ENCODE measurements around the gene IL19. TPM values are rescaled to one million over a fixed set of nuclear protein-coding genes. Genes with fewer than 3 reads are reported as not detected.

The IL19 gene, protein sequence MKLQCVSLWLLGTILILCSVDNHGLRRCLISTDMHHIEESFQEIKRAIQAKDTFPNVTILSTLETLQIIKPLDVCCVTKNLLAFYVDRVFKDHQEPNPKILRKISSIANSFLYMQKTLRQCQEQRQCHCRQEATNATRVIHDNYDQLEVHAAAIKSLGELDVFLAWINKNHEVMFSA
- not detected in 2 replicates for total RNA-seq
- polyA plus RNA-seq, result not detected in 2 replicates
- not detected in 2 replicates for polyA plus RNA-seq (2011; cell fraction: cytosol; rRNA removed)
- not detected in 2 replicates for polyA plus RNA-seq (2011; cell fraction: nucleus; rRNA removed)
- polyA plus RNA-seq (2012), result not detected in 2 replicates
- not detected in 2 replicates for polyA minus RNA-seq
- polyA minus RNA-seq (2011; cell fraction: cytosol; rRNA and poly(A)+ RNA removed), result not detected
- polyA minus RNA-seq (2011; cell fraction: nucleus; rRNA and poly(A)+ RNA removed), result not detected in 2 replicates
- percentile 2 among the genes with signal in this experiment for Bru-seq, nascent RNA
- BruChase-seq, experiment 1, labeled RNA remaining after a 6-hour chase, result percentile 8 among the genes with signal in this experiment
- percentile 5 among the genes with signal in this experiment for BruChase-seq, experiment 2, labeled RNA remaining after a 2-hour chase
- long read RNA-seq, result 0 reads

DNA sequence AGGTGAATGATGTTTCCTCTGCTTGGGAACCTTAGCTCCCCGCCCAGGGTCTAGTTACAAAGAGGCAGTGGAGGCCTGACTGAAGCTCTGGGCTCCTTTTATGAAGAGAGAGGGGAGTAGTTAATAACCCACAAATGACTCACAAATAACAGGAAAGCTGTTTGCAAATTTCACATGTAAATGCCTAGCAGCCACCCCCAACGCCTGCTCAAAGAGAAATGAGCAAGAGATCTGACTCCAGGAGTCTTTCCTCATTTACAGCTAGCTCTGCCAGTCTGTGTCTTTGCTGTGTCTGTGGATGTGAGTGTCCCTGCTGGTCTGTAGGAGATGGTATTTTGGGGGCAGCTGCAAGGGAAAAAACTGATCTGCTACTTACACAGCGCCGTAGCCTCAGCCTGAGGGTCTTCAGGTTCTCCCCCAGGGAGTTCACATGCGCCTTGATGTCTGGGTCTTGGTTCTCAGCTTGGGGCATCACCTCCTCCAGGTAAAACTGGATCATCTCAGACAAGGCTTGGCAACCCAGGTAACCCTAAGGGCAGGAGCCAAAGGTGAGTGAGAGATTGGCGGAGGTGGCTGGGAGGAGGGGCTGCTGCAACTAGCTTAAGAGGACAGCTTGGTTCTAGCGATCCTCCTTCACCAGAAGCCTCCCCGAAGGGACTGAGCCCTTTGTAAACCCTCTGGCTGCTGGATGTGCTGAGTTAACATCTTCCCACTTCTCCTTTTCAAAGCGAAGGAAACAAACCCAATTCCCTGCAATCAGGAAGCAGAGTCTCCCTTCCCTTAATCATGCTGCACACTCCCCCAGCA is at the start of gene IL19:
Gene IL19, plus strand, starts transcription at position 243 of the 807 bp plus-strand sequence. CDS start 65,890 bp downstream, outside the sequence.
- H3K4me2 ChIP-seq (ENCODE audit: insufficient read depth, low read length), result no peak within 1 kb of the TSS
- H2AFZ ChIP-seq (ENCODE audit: low read depth, low read length), result no peak within 1 kb of the TSS
- H3K36me3 ChIP-seq (ENCODE audit: control insufficient read depth in 2 of 2, extremely low read depth in 1 of 2, insufficient read depth in 2 of 2, low read length in 2 of 2), result no peaks in the 10 kb centered on the region
- intact Hi-C loops (cut with micrococcal nuclease) (no loop called here), dilution Hi-C loops (cut with MboI; ENCODE audit: extremely low pct_ligation_motif_present, low sequenced_read_pairs) (no loop called here)
- no peaks in the 10 kb centered on the region for H3K79me2 ChIP-seq (ENCODE audit: control insufficient read depth, insufficient read depth, low read length)
- H3K9ac ChIP-seq (replicated peaks; ENCODE audit: extremely low read depth, insufficient read depth, low read length), result no peak within 1 kb of the TSS
- FAIRE-seq (no peak), DNase-seq (ENCODE audit: low read depth, low spot score) (no peak)
- no peaks in the 10 kb centered on the region for H3K4me1 ChIP-seq (ENCODE audit: control insufficient read depth, extremely low read depth, insufficient read depth, low read length)
- no peaks in the 10 kb centered on the region for H3K9me1 ChIP-seq (replicated peaks; ENCODE audit: control insufficient read depth, extremely low read depth, insufficient read depth, low read length)
- ChIA-PET POLR2A (no interaction called here), CTCF (no interaction called here)
- no peak within 1 kb of the TSS for H3K4me3 ChIP-seq (replicated peaks in 1 of 3; ENCODE audit: insufficient read depth in 1 of 3, low read depth in 1 of 3, low read length in 3 of 3)
- BruUV-seq (replicated peaks), result no TSS peak
- no peak within 1 kb of the TSS for H3K27ac ChIP-seq (ENCODE audit: insufficient read depth, low read depth, low read length)
- peaks cover 12 to 21% of the 10 kb centered on the region in 2 experiments for H3K27me3 ChIP-seq (ENCODE audit: control insufficient read depth in 2 of 2, insufficient read depth in 2 of 2, low read length in 2 of 2)
- H3K9me3 ChIP-seq (replicated peaks; ENCODE audit: control insufficient read depth, insufficient read depth, low read length), result no peaks in the 10 kb centered on the region
- TF ChIP-seq FOS (IDR thresholded peaks at IDR 0.05; ENCODE audit: borderline replicate concordance, insufficient read depth, low read length) (no peak), POLR2A (IDR thresholded peaks at IDR 0.05; ENCODE audit: low read depth, low read length) (no peak), POLR2AphosphoS5 (IDR thresholded peaks at IDR 0.05; ENCODE audit: insufficient read depth, low read depth, low read length) (no peak), GATA2 (IDR thresholded peaks at IDR 0.05; ENCODE audit: insufficient read depth, insufficient read length, low read depth, low read length) (no peak), JUN (IDR thresholded peaks at IDR 0.05; ENCODE audit: borderline replicate concordance, insufficient read depth, insufficient read length, low read depth) (no peak), EZH2 (IDR thresholded peaks at IDR 0.05; ENCODE audit: borderline replicate concordance, low read depth, low read length, severe bottlenecking) (no peak), MYC (IDR thresholded peaks at IDR 0.05; ENCODE audit: low read depth, low read length) (no peak)
- TF ChIP-seq, protein P1, sequence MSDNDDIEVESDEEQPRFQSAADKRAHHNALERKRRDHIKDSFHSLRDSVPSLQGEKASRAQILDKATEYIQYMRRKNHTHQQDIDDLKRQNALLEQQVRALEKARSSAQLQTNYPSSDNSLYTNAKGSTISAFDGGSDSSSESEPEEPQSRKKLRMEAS (IDR thresholded peaks at IDR 0.05; ENCODE audit: insufficient read depth, insufficient read length), result no peak
- TF ChIP-seq, protein P2, sequence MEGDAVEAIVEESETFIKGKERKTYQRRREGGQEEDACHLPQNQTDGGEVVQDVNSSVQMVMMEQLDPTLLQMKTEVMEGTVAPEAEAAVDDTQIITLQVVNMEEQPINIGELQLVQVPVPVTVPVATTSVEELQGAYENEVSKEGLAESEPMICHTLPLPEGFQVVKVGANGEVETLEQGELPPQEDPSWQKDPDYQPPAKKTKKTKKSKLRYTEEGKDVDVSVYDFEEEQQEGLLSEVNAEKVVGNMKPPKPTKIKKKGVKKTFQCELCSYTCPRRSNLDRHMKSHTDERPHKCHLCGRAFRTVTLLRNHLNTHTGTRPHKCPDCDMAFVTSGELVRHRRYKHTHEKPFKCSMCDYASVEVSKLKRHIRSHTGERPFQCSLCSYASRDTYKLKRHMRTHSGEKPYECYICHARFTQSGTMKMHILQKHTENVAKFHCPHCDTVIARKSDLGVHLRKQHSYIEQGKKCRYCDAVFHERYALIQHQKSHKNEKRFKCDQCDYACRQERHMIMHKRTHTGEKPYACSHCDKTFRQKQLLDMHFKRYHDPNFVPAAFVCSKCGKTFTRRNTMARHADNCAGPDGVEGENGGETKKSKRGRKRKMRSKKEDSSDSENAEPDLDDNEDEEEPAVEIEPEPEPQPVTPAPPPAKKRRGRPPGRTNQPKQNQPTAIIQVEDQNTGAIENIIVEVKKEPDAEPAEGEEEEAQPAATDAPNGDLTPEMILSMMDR (IDR thresholded peaks at IDR 0.05; ENCODE audit: extremely low read depth in 1 of 2, insufficient read depth in 1 of 2, low read depth in 1 of 2, low read length in 2 of 2), result no peak
- H4K20me1 ChIP-seq (replicated peaks; ENCODE audit: control insufficient read depth, extremely low read depth, insufficient read depth, low read length), result no peaks in the 10 kb centered on the region

Measured in endothelial cell of umbilical vein (primary cell).